HEK293T (cell line): Measurements from ENCODE around the gene OTOA.

Experiments used
- ARNT ChIP-seq: fragments of 450-650 bp; IDR thresholded peaks from 2 replicates; pipeline ENCODE4 v1.6.1; 2017; ENCODE audit warnings: mild to moderate bottlenecking
- BHLHE40 ChIP-seq: fragments of 450-650 bp; IDR thresholded peaks from 2 replicates; pipeline ENCODE4 v1.6.1; 2016; ENCODE audit warnings: mild to moderate bottlenecking, moderate library complexity, borderline replicate concordance
- ELF4 ChIP-seq: fragments of 450-650 bp; IDR thresholded peaks from 2 replicates; pipeline ENCODE4 v1.6.1; 2017; ENCODE audit warnings: antibody characterized with exemption
- SP1 ChIP-seq: fragments of 450-650 bp; IDR thresholded peaks from 2 replicates; pipeline ENCODE4 v1.6.1; 2017

DNA sequence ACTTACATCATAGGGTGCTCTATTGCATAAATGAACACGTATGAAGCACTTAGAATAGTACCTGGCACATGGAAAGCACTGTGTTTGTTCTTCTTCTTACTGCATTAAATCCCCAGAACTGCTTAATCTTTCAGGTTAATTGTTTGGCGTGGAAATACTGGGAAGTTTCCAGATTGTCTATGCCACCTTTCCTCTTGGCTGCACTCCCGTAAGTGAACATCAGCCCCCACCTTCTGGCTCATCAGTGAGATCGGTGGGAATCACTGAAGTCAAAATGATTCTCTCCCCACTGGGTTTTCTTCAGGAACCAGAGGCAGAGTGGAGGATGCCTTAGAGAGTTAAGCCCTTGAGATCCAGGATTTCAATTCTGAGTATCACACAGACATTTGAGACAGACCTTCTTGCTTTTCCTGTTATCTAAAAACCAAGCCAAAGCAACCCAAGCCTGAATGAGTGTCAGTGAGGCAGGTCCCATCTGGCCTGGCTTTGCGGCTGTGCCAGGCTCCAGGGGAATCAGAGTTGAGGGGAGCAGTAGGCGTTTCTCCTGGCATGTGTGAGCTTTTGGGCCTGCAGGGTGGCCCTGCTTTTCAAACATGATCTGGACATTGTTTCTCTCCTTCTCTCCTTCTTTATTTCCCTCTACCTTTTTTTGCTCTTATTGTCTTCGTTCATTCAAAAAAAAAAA is 59.1 kb downstream of the OTOA start:
- TF ChIP-seq ELF4 (no peak), SP1 (no peak), ARNT (no peak), BHLHE40 (no peak)
